ENCODE results near the gene KCNC3.
A peak's percentile ranks its signal among the peaks of the same experiment; 100 is the strongest.

Gene KCNC3

DNA sequence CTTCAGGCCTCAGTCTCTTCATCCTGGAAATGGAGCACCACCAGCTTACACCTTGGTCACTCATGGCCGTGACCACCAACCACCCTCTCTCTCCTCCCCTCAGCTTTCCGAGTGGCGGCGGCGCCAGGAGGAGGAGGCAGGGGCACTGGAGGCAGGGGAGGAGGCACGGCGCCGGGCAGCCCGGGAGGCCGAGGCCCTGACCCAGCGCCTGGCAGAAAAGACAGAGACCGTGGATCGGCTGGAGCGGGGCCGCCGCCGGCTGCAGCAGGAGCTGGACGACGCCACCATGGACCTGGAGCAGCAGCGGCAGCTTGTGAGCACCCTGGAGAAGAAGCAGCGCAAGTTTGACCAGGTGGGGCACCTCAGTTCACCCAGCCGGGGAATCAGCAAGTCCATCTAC lies 47.7 kb downstream of the KCNC3 start:
- DNase-seq (ENCODE audit: low read depth in 1 of 2, low spot score in 1 of 2) = no peak
- no peak for TF ChIP-seq JUND (IDR thresholded peaks at IDR 0.05; ENCODE audit: low read depth)
- in situ Hi-C loops (cut with HindIII; ENCODE audit: low pct_unique_long_range_greater_than_20kb, low sequenced_read_pairs) = no loop called here

DNA sequence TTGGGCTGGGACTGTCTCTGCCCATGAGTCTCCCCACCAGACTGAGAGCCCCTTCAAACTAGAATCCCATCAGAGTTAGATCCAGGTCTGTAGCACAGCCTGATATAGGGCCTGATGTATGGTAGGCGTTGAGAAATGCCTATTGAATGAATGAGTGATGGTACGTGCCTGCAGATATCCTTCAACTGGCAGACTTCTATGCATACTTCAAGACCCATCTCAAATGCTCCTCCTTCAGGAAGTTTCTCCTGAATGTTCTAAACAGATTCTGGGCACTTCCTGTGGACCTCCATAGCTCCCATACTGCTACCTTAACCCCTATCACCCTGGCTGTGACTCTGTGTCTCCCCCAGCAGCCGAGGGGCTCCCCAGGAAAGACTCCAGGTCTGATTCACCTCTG lies 48.2 kb downstream of the KCNC3 start:
- TF ChIP-seq JUND (IDR thresholded peaks at IDR 0.05; ENCODE audit: low read depth) = no peak
- DNase-seq (ENCODE audit: low read depth in 1 of 2, low spot score in 1 of 2) = no peak
- in situ Hi-C loops (cut with HindIII; ENCODE audit: low pct_unique_long_range_greater_than_20kb, low sequenced_read_pairs) = no loop called here

GRCh38 chr19:50280074-50280473 lies 49.1 kb downstream of the KCNC3 start:
- TF ChIP-seq JUND (IDR thresholded peaks at IDR 0.05; ENCODE audit: low read depth) = no peak
- no peak for DNase-seq (ENCODE audit: low read depth in 1 of 2, low spot score in 1 of 2)
- in situ Hi-C loops (cut with HindIII; ENCODE audit: low pct_unique_long_range_greater_than_20kb, low sequenced_read_pairs) = no loop called here

DNA sequence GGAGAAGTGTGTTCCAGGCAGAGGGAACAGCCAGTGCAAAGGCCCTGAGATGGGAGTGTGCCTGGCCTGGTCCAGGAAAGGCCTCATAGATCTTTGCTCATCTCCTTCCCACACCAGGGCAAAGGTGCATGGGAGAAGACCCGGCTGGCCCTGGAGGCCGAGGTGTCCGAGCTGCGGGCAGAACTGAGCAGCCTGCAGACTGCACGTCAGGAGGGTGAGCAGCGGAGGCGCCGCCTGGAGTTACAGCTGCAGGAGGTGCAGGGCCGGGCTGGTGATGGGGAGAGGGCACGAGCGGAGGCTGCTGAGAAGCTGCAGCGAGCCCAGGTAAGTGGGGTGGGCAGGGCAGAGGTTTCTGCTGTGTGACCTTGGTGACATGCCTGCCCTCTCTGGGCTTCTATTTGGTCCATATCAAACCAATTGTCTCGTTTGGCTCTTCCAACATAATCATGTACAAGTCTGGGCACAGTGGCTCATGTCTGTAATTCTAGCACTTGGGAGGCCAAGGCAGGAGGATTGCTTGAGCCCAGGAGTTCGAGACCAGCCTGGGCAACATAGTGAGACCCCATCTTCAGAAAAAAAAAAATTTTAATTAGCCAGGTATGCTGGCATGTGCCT lies 51.1 kb downstream of the KCNC3 start:
- DNase-seq (ENCODE audit: low read depth in 1 of 2, low spot score in 1 of 2) = no peak
- TF ChIP-seq JUND (IDR thresholded peaks at IDR 0.05; ENCODE audit: low read depth) = no peak
- in situ Hi-C loops (cut with HindIII; ENCODE audit: low pct_unique_long_range_greater_than_20kb, low sequenced_read_pairs) = no loop called here

GRCh38 chr19:50276370-50277063 lies 52.7 kb downstream of the KCNC3 start:
- in situ Hi-C loops (cut with HindIII; ENCODE audit: low pct_unique_long_range_greater_than_20kb, low sequenced_read_pairs) = no loop called here
- DNase-seq (ENCODE audit: low read depth in 1 of 2, low spot score in 1 of 2) = no peak
- no peak for TF ChIP-seq JUND (IDR thresholded peaks at IDR 0.05; ENCODE audit: low read depth)

GRCh38 chr19:50275577-50276368 lies 53.4 kb downstream of the KCNC3 start:
- in situ Hi-C loops (cut with HindIII; ENCODE audit: low pct_unique_long_range_greater_than_20kb, low sequenced_read_pairs) = no loop called here
- no peak for DNase-seq (ENCODE audit: low read depth in 1 of 2, low spot score in 1 of 2)
- no peak for TF ChIP-seq JUND (IDR thresholded peaks at IDR 0.05; ENCODE audit: low read depth)

DNA sequence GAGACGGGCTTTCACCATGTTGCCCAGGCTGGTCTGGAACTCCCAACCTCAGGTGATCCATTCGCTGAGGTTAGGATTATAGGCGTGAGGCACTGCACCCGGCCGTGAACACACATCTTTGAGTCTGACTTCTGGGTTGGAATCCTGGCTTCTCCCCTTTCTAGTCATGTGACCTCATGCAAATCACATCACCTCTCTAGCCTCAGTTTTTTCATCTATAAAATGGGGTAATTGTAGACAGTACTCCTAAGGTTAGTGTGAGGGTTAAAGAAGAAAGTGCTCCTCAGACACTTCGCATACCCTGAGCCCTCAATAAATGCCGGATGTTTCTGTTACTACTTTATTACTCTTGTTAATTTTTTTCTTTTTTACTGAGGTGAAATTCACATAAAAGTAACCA lies 55.4 kb downstream of the KCNC3 start:
- DNase-seq (ENCODE audit: low read depth in 1 of 2, low spot score in 1 of 2) = no peak
- in situ Hi-C loops (cut with HindIII; ENCODE audit: low pct_unique_long_range_greater_than_20kb, low sequenced_read_pairs) = no loop called here
- TF ChIP-seq JUND (IDR thresholded peaks at IDR 0.05; ENCODE audit: low read depth) = no peak

GRCh38 chr19:50272263-50272897 lies 56.8 kb downstream of the KCNC3 start:
- in situ Hi-C loops (cut with HindIII; ENCODE audit: low pct_unique_long_range_greater_than_20kb, low sequenced_read_pairs) = no loop called here
- no peak for TF ChIP-seq JUND (IDR thresholded peaks at IDR 0.05; ENCODE audit: low read depth)
- no peak for DNase-seq (ENCODE audit: low read depth in 1 of 2, low spot score in 1 of 2)

DNA sequence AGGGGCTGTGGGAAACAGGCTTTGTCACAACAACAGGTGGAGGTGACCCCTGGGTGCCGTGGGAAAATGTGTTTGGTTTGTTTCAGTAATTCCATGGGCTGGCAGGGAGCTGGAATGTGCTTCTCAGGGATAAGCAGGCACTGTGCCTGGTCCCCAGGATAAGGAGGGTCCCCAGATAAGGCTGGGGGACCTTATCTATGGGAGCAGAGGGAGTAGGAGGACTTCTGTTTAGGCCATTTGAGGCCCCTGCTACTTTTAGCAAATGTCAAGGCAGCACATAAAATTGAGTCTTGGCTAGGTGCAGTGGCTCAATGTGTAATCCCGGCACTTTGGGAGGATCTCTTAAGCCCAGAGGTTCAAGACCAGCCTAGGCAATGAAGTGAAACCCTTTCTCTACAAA lies 59.5 kb downstream of the KCNC3 start:
- no peak for TF ChIP-seq JUND (IDR thresholded peaks at IDR 0.05; ENCODE audit: low read depth)
- no peak for DNase-seq (ENCODE audit: low read depth in 1 of 2, low spot score in 1 of 2)
- in situ Hi-C loops (cut with HindIII; ENCODE audit: low pct_unique_long_range_greater_than_20kb, low sequenced_read_pairs) = no loop called here

- no peak for TF ChIP-seq JUND (IDR thresholded peaks at IDR 0.05; ENCODE audit: low read depth)
- in situ Hi-C loops (cut with HindIII; ENCODE audit: low pct_unique_long_range_greater_than_20kb, low sequenced_read_pairs) = no loop called here
- DNase-seq (ENCODE audit: low read depth in 1 of 2, low spot score in 1 of 2) = no peak
Measured at GRCh38 chr19:50268501-50268900, 60.7 kb downstream of the KCNC3 start.

DNA sequence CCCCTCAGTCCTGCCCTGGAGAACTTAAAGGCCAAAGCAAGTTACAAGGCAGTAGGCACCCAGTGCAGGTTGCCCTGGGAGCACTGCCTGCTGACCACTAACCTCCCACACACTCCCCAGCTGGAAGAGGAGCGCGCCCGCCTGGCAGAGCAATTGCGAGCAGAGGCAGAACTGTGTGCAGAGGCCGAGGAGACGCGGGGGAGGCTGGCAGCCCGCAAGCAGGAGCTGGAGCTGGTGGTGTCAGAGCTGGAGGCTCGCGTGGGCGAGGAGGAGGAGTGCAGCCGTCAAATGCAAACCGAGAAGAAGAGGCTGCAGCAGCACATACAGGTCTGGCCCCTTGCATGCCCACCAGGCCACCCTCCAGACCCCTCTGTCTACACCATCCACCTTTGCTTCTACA lies 61.1 kb downstream of the KCNC3 start:
- DNase-seq (ENCODE audit: low read depth in 1 of 2, low spot score in 1 of 2) = no peak
- in situ Hi-C loops (cut with HindIII; ENCODE audit: low pct_unique_long_range_greater_than_20kb, low sequenced_read_pairs) = no loop called here
- no peak for TF ChIP-seq JUND (IDR thresholded peaks at IDR 0.05; ENCODE audit: low read depth)

GRCh38 chr19:50266896-50267295 lies 62.3 kb downstream of the KCNC3 start:
- in situ Hi-C loops (cut with HindIII; ENCODE audit: low pct_unique_long_range_greater_than_20kb, low sequenced_read_pairs) = no loop called here
- DNase-seq (ENCODE audit: low read depth in 1 of 2, low spot score in 1 of 2) = peak; percentile 91 to 92

GRCh38 chr19:50266041-50266440 lies 63.1 kb downstream of the KCNC3 start:
- TF ChIP-seq JUND (IDR thresholded peaks at IDR 0.05; ENCODE audit: low read depth) = no peak
- in situ Hi-C loops (cut with HindIII; ENCODE audit: low pct_unique_long_range_greater_than_20kb, low sequenced_read_pairs) = no loop called here
- no peak for DNase-seq (ENCODE audit: low read depth in 1 of 2, low spot score in 1 of 2)

More at GRCh38 chr19:50266896-50267295, 62.3 kb downstream of the KCNC3 start:
- TF ChIP-seq JUND (IDR thresholded peaks at IDR 0.05; ENCODE audit: low read depth) = no peak

All from T47D (cell line).